Superior temporal gyrus (tissue), 1 donor: Measurements from ENCODE around the gene ZNF792.
"Not testable (repeated sequence)": the region's sequence is repeated elsewhere in the genome, so short reads cannot be mapped to it uniquely, and the experiment has no call there.

Experiments
- DNase-seq: peaks from one replicate; pipeline ENCODE4 v3.0.0-alpha.2; 2016; ENCODE audit errors: extremely low spot score

The ZNF792 gene

DNA sequence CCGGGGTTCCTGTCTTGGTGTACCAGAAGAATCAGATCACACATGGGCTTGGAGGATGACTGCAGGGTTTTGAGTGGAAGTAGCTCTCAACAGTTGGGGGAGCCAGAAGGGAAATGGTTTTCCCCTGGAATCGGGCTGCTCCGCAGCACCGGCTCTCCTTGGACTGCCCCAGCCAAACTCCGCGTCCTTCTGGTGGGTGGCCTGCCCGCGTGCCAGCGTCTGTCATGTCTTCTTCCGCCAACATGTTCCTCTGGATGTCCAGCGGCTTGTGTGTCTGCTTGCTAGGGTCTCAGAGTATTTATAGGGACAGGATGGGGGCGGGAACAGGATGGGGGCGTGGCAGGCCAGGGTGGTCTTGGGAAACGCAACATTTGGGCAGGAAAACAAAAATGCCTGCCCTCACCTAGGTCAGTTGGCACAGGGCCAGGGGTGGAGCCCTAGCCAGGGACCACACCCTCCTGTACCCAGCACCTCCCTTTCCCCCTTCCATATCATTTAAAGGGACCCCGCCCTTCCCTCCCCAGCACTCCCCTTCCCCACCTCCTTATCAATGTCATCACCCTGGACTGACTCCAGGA lies 38.7 kb downstream of the ZNF792 start:
- no peak for DNase-seq

- DNase-seq: not testable (repeated sequence)
These were observed 43.8 kb downstream of the ZNF792 start for GRCh38 chr19:34920090-34920786.

- DNase-seq: no peak
These were observed 45.8 kb downstream of the ZNF792 start for GRCh38 chr19:34918190-34918589.

DNA sequence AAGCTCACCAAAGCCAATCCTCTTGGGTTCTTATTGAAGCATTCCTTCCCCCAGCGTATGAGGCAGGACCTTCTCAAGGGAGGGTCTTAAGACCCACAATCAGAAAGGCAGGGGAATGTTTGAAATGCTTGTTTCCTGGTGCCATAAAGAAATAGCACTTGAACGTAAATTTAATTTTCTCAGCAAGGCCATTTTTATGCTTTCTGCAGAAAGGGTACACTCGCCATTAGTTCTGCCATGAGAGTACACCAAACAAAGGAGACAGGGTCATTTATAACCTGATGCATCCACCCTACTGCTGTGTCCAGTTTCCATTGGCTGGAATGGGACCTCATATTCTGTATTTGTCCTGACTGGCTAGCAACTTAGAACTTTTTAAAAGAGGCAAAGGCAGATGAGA lies 46.9 kb downstream of the ZNF792 start:
- DNase-seq: not testable (repeated sequence)

DNA sequence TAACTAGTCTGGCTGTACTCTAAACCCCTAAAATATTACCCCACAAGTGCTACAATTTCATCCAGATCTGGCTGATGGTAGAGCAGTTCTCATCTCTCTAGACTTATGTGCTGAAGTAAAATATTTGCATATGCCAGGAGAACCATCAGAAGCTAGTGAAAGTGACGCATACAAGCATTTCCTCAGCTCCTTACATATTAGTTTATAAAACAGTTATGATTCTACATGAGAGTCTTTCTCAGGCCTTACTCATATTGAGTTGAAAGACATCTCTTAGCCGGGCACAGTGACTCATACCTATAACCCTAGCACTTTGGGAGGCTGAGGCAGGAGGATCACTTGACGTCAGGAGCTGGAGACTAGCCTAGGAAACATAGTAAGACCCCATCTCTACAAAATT lies 53.3 kb downstream of the ZNF792 start:
- DNase-seq: no peak
